HEK293T (cell line): Measurements from ENCODE around the gene PSMB11.

Experiments
- CTCF ChIA-PET: fragments of 350-600 bp; formaldehyde crosslinking; extraction: SDS; loops from one replicate; lab custom pipeline; 2021; ENCODE audit warnings: antibody characterized with exemption, inconsistent platforms; lab: Yijun Ruan, JAX
- POLR2A ChIA-PET: fragments of 350-600 bp; formaldehyde crosslinking; extraction: SDS; loops from one replicate; lab custom pipeline; 2020; ENCODE audit warnings: antibody characterized with exemption, inconsistent platforms; lab: Yijun Ruan, JAX
- DNase-seq: peaks from one replicate; pipeline ENCODE4 v3.0.0; 2012; ENCODE audit warnings: mixed read lengths; ENCODE audit errors: extremely low spot score
- ARNT ChIP-seq: fragments of 450-650 bp; IDR thresholded peaks from 2 replicates; pipeline ENCODE4 v1.6.1; 2017; ENCODE audit warnings: mild to moderate bottlenecking
- BHLHE40 ChIP-seq: fragments of 450-650 bp; IDR thresholded peaks from 2 replicates; pipeline ENCODE4 v1.6.1; 2016; ENCODE audit warnings: mild to moderate bottlenecking, moderate library complexity, borderline replicate concordance
- CTBP1 ChIP-seq: fragments of 450-650 bp; IDR thresholded peaks from 2 replicates; pipeline ENCODE4 v1.6.1; 2016; ENCODE audit warnings: borderline replicate concordance
- ELF4 ChIP-seq: fragments of 450-650 bp; IDR thresholded peaks from 2 replicates; pipeline ENCODE4 v1.6.1; 2017; ENCODE audit warnings: antibody characterized with exemption
- FOXA1 ChIP-seq: fragments of 450-650 bp; IDR thresholded peaks from 2 replicates; pipeline ENCODE4 v1.6.1; 2016; ENCODE audit warnings: mild to moderate bottlenecking
- FOXK2 ChIP-seq: fragments of 450-650 bp; IDR thresholded peaks from 2 replicates; pipeline ENCODE4 v1.6.1; 2016; ENCODE audit warnings: mild to moderate bottlenecking
- HDGF ChIP-seq: fragments of 450-650 bp; IDR thresholded peaks from 2 replicates; pipeline ENCODE4 v1.6.1; 2017; ENCODE audit warnings: antibody characterized with exemption, borderline replicate concordance
- L3MBTL2 ChIP-seq: fragments of 450-650 bp; conservative IDR thresholded peaks from 2 replicates; pipeline ENCODE4 v1.6.1; 2016; ENCODE audit warnings: mild to moderate bottlenecking
- LEF1 ChIP-seq: fragments of 450-650 bp; IDR thresholded peaks from 2 replicates; pipeline ENCODE4 v1.6.1; 2017; ENCODE audit warnings: mild to moderate bottlenecking, borderline replicate concordance
- PKNOX1 ChIP-seq: fragments of 450-650 bp; IDR thresholded peaks from 2 replicates; pipeline ENCODE4 v1.6.1; 2016
- SP1 ChIP-seq: fragments of 450-650 bp; IDR thresholded peaks from 2 replicates; pipeline ENCODE4 v1.6.1; 2017
- SUZ12 ChIP-seq: fragments of 450-650 bp; IDR thresholded peaks from 2 replicates; pipeline ENCODE4 v1.6.1; 2016; ENCODE audit warnings: mild to moderate bottlenecking
- TARDBP ChIP-seq: fragments of 450-650 bp; IDR thresholded peaks from 2 replicates; pipeline ENCODE4 v1.6.1; 2016
- ZNF384 ChIP-seq: fragments of 450-650 bp; IDR thresholded peaks from 2 replicates; pipeline ENCODE4 v1.6.1; 2016

Gene PSMB11

GRCh38 chr14:23093526-23093925, 51.5 kb downstream of the PSMB11 start:
- POLR2A ChIA-PET = interaction anchor here (2.5 to 3.3 kb wide), 3 partner anchors 16 to 33 kb away, joined by 20 to 51 read pairs (median 28); partner anchors contain the start of gene CDH24
- TF ChIP-seq ARNT (no peak), LEF1 (no peak), ZNF384 (no peak), BHLHE40 (no peak), ELF4 (no peak), HDGF (no peak), FOXK2 (no peak), PKNOX1 (no peak), TARDBP (no peak), SUZ12 (no peak), CTBP1 (no peak), SP1 (no peak), FOXA1 (no peak), L3MBTL2 (no peak)
- no peak for DNase-seq
- CTCF ChIA-PET = interaction anchor here (2.6 kb wide), 2 partner anchors 17 to 22 kb away, joined by 9 to 17 read pairs; no protein-coding TSS in a partner anchor
